PC-9 (cell line): Measurements from ENCODE around the gene TLE3. TPM values are rescaled to one million over a fixed set of nuclear protein-coding genes. Genes with fewer than 3 reads are reported as not detected.

ENCODE experiments used
- BruUV-seq: library from RNA; stranded (reverse); fragments of 400-500 nt; replicated peaks from 2 replicates; lab custom pipeline; 2021; lab: Mats Ljungman, UMichigan
- CTCF ChIA-PET: fragments of 300-600 bp; sonication (Branson Sonifier 250); formaldehyde crosslinking; loops from one replicate; lab custom pipeline; 2022; ENCODE audit warnings: antibody characterized with exemption; lab: Charles Lee
- POLR2A ChIA-PET: fragments of 300-600 bp; sonication (Branson Sonifier 250); formaldehyde crosslinking; loops from one replicate; lab custom pipeline; 2022; ENCODE audit warnings: antibody characterized with exemption; ENCODE audit not compliant: unreplicated experiment; lab: Charles Lee
- DNase-seq, 2 experiments: peaks; one replicate each; pipeline versions ENCODE4 v3.0.0 to v3.0.0-alpha.2; 2015 to 2022; ENCODE audit warnings: mixed read lengths in 1 of 2
- H2AFZ ChIP-seq: fragments of 200-600 bp; sonication (generic); 2 replicates; pipeline ENCODE4 v1.8.1; 2017; ENCODE audit warnings: antibody characterized with exemption
- H3F3A ChIP-seq: fragments of 200-600 bp; sonication (generic); 2 replicates; pipeline ENCODE4 v1.8.1; 2017; ENCODE audit warnings: antibody characterized with exemption, mild to moderate bottlenecking, low read depth; ENCODE audit not compliant: insufficient read depth
- H3K27ac ChIP-seq: fragments of 200-600 bp; sonication (generic); 2 replicates; pipeline ENCODE4 v1.6.1; 2016; ENCODE audit warnings: mixed run types
- H3K27me3 ChIP-seq: fragments of 200-600 bp; sonication (generic); 2 replicates; pipeline ENCODE4 v1.6.1; 2016; ENCODE audit warnings: low read depth, mixed run types; ENCODE audit not compliant: insufficient read depth
- H3K36me3 ChIP-seq: fragments of 200-600 bp; sonication (generic); 2 replicates; pipeline ENCODE4 v1.6.1; 2016; ENCODE audit warnings: low read depth, mixed run types
- H3K4me1 ChIP-seq: fragments of 200-600 bp; sonication (generic); replicated peaks from 2 replicates; pipeline ENCODE4 v1.6.1; 2016; ENCODE audit warnings: mixed run types; ENCODE audit not compliant: insufficient read depth
- H3K4me2 ChIP-seq: fragments of 200-600 bp; sonication (generic); 2 replicates; pipeline ENCODE4 v1.6.1; 2017; ENCODE audit warnings: mixed run types
- H3K4me3 ChIP-seq: fragments of 200-600 bp; sonication (generic); 2 replicates; pipeline ENCODE4 v1.6.1; 2016; ENCODE audit warnings: mixed run types
- H3K79me2 ChIP-seq: fragments of 200-600 bp; sonication (generic); 2 replicates; pipeline ENCODE4 v1.6.1; 2017; ENCODE audit warnings: low read depth, mixed run types
- H3K9me2 ChIP-seq: fragments of 200-600 bp; sonication (generic); 2 replicates; pipeline ENCODE4 v1.8.1; 2017; ENCODE audit warnings: mild to moderate bottlenecking; ENCODE audit not compliant: insufficient read depth
- H3K9me3 ChIP-seq: fragments of 200-600 bp; sonication (generic); 2 replicates; pipeline ENCODE4 v1.8.1; 2016; ENCODE audit warnings: low read depth; ENCODE audit not compliant: insufficient read depth
- H4K20me1 ChIP-seq: fragments of 200-600 bp; sonication (generic); 2 replicates; pipeline ENCODE4 v1.8.1; 2017; ENCODE audit not compliant: insufficient read depth
- CTCF ChIP-seq: fragments of 200-600 bp; sonication (generic); conservative IDR thresholded peaks from 2 replicates; pipeline ENCODE4 v1.6.1; 2017; ENCODE audit warnings: mixed run types, antibody characterized with exemption, mild to moderate bottlenecking, moderate library complexity
- EZH2 ChIP-seq: fragments of 200-600 bp; sonication (generic); IDR thresholded peaks from 2 replicates; pipeline ENCODE4 v1.8.0; 2017; ENCODE audit warnings: antibody characterized with exemption, low read depth
- intact Hi-C: fragments of 100-400 bp; cut with micrococcal nuclease; formaldehyde crosslinking; loops from one replicate; pipeline ENCODE4 v1.10.0; 2022; ENCODE audit not compliant: unreplicated experiment
- total RNA-seq: library from RNA; stranded (reverse); gene quantifications from 2 replicates; pipeline ENCODE4 v1.2.3, GENCODE V29; 2021

Gene TLE3
- total RNA-seq, 1 experiment from 2014 or later = 51.3 TPM

- intact Hi-C loops = no loop called here
- Histone ChIP-seq H3F3A (peaks cover 3% of the 10 kb centered on the region; the same call in 1 of the 2 replicates), H3K27me3 (no peaks in the 10 kb centered on the region), H2AFZ (no peak overlapping the region), H3K79me2 (no peaks in the 10 kb centered on the region), H3K27ac (no peak overlapping the region), H3K9me2 (no peaks in the 10 kb centered on the region), H4K20me1 (no peaks in the 10 kb centered on the region), H3K9me3 (no peaks in the 10 kb centered on the region), H3K4me1 (peaks cover 4% of the 10 kb centered on the region), H3K4me3 (no peak overlapping the region), H3K36me3 (no peaks in the 10 kb centered on the region), H3K4me2 (no peak overlapping the region)
- ChIA-PET POLR2A (no interaction called here), CTCF (no interaction called here)
- no peak for TF ChIP-seq CTCF
- no peak for TF ChIP-seq EZH2
- no TSS peak for BruUV-seq
- no peak for DNase-seq
These were observed 24.0 kb upstream of the TLE3 start for GRCh38 chr15:70121624-70122302.

GRCh38 chr15:70120958-70121623, 23.4 kb upstream of the TLE3 start:
- no peak overlapping the region for H3K4me2 ChIP-seq
- no peaks in the 10 kb centered on the region for H3K27me3 ChIP-seq
- ChIA-PET POLR2A (no interaction called here), CTCF (no interaction called here)
- intact Hi-C loops = no loop called here
- no peaks in the 10 kb centered on the region for H3K9me3 ChIP-seq
- no peaks in the 10 kb centered on the region for H3K4me1 ChIP-seq
- no peaks in the 10 kb centered on the region for H3K36me3 ChIP-seq
- no peaks in the 10 kb centered on the region for H3F3A ChIP-seq
- no peaks in the 10 kb centered on the region for H3K9me2 ChIP-seq
- no peak overlapping the region for H2AFZ ChIP-seq
- DNase-seq = no peak
- TF ChIP-seq EZH2 (no peak), CTCF (no peak)
- no peaks in the 10 kb centered on the region for H4K20me1 ChIP-seq
- BruUV-seq = no TSS peak
- H3K4me3 ChIP-seq = no peak overlapping the region
- H3K27ac ChIP-seq = no peak overlapping the region
- no peaks in the 10 kb centered on the region for H3K79me2 ChIP-seq

GRCh38 chr15:70119911-70120508, 22.3 kb upstream of the TLE3 start:
- Histone ChIP-seq H3K4me2 (no peak overlapping the region), H3F3A (no peaks in the 10 kb centered on the region), H3K4me1 (no peaks in the 10 kb centered on the region), H2AFZ (no peak overlapping the region), H4K20me1 (no peaks in the 10 kb centered on the region), H3K27me3 (no peaks in the 10 kb centered on the region), H3K36me3 (no peaks in the 10 kb centered on the region), H3K9me3 (no peaks in the 10 kb centered on the region), H3K4me3 (no peak overlapping the region), H3K9me2 (no peaks in the 10 kb centered on the region), H3K79me2 (no peaks in the 10 kb centered on the region), H3K27ac (no peak overlapping the region)
- CTCF ChIA-PET = no interaction called here
- no peak for TF ChIP-seq EZH2
- TF ChIP-seq CTCF = no peak
- DNase-seq = no peak
- no TSS peak for BruUV-seq
- intact Hi-C loops = no loop called here
- POLR2A ChIA-PET = no interaction called here
